HG03565 (cell line): ENCODE data around the gene ADAMTS16.

Experiments used
- ATAC-seq: cut with Tn5 transposase; IDR thresholded peaks from one replicate; pipeline ENCODE4 v1.9.1; 2021; ENCODE audit warnings: mild to moderate bottlenecking, moderate library complexity; ENCODE audit not compliant: unreplicated experiment

Gene ADAMTS16

DNA sequence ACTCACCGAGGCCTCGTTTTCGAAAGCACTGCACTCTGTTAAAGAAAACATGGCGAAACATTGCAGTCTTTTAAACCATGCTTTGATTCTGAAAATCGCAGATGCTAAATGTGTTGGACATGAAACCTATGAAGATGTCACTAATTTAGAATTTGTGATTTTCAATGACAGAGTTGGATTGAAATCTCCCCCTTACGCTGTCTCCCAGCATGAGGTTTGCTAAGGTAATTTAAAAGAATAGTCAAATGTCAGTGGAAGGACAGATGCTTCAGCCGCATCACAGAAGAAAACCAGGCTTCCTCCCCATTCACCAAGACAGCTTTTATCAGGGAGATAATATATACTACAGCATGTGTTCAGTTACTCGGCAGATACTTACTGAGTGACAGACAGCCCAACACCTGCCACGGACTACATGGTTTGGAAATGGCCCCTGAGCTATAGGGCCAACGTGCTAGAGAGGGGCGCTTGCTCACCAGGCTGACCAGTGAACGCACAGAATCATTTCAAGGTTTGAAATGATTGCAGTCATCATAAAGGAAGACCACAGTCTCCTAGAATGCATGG lies 136.9 kb downstream of the ADAMTS16 start:
- no peak for ATAC-seq

DNA sequence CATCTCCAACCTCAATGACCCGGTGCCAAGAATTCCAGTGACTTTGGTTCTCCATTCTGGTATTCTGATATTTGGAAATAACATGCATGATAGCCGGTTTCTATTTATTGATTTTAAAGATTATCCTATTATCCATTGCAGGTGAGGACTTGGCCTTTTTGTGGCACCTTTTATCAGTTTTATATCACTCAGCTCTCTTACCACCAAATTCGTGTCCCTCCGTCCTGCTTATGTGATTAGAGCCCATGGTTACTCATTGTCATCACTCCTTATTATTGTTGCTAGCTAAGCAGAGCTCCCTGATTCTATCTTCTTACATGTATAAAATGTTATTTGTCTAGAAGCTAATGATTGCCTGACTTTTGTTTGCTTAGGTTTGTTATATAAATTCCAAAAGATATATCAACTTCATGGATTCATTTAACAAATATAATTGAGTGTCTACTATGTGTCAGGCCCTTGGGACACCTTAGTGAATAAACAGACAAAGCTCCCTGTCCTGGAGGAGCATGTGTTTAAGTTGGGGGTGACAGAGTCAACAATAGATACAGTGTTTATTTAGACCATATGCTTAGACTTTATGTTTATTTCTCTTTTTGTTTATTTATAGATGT lies 138.2 kb downstream of the ADAMTS16 start:
- no peak for ATAC-seq

DNA sequence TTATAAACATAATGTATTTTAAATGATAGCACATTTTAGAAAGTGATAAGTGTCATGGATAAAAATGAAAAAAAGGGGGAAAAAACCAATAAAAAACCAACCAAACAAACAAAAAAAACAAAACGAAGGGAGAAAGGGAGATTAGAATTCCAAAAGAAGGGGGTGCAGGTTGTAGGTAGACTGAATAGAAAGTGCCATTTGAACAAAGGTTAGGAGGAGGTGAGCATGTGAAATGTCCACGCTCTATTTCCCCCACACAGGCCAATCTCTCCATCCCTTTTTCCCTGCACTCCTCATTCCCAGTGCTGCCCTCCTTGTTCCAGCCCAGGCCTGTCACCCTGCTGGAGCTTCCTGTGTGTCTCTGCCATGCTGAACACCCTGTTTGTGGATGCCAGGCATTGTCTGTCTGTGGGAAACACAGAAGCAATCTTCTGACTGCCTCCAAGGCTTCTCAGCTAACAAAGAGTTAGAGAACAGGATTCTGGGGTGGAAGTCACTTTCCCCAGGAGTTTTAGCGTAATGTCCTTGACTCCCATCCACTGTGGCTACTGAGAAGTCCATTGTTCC lies 138.8 kb downstream of the ADAMTS16 start:
- no peak for ATAC-seq

DNA sequence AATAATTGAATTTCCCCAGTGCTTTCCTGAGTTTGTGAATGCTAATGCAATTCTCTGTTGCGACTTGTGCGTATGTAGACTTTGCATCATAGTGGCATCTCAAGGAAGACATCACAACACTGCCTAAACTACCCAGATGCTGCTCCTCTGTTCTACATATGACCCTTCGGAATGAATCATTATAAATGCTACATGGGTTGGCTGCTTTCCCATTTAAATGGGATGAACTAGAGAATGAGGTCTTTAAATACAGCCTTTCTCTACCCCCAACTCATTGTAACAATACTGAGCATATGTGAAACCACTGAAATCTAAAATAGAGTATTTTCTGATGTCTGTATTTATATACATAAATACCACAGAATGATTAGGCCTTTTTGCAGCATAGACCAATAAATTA lies 145.8 kb downstream of the ADAMTS16 start:
- ATAC-seq = no peak

DNA sequence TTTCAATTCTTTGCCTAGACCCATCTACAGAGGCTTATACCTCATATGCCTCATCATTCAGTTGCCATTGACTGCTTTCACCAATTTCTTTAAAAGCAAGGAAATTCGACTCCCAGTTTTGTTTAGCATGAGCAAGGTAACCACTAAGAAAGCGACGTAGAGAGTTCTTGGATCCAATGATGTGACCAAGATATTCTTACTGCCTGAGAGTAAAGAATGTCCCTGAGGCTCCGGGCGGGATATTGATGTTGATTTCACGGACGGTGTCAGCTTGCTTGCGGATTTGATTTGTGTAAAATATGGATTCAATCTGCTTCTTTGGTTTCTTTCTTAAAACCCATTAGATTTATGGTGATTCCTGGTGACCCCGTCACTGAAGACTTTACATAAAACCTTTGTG lies 147.3 kb downstream of the ADAMTS16 start:
- ATAC-seq = no peak

DNA sequence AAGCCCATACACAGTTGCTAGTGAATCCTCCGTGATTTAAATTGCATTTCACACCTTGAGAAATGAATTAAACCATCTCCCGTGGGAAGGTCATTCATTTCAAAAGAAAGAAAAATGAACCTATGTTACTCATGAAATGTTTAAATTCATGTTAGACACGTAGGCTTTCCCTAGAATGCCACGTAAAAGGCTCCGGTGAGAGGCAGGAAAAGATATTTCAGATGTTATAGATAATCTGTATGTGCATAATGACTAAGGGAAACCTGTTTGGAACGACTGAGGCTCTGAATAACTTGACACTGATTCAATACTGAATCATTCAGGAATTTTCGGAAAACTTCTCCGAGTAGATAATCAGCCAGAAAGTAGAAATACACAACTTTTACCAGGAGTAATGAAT lies 148.1 kb downstream of the ADAMTS16 start:
- ATAC-seq = no peak

DNA sequence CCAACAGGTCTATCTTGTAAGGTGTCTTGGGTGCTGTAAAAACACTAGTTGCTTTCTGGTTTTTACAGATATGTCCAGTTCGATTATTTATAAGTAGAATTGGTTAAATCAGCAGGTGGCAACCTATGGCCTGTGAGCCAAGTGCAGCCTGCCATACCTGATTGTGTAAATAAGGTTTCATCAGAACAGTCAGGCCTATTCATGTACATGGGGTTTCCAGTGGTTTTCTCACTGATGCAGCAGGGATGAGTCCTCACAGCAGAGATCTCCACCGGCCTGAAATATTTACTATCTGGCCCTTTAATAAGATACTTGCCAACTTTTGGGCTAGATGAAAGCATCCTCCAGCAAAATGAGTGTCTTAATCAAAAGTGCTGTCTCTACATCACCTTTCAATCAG lies 149.4 kb downstream of the ADAMTS16 start:
- ATAC-seq = no peak

DNA sequence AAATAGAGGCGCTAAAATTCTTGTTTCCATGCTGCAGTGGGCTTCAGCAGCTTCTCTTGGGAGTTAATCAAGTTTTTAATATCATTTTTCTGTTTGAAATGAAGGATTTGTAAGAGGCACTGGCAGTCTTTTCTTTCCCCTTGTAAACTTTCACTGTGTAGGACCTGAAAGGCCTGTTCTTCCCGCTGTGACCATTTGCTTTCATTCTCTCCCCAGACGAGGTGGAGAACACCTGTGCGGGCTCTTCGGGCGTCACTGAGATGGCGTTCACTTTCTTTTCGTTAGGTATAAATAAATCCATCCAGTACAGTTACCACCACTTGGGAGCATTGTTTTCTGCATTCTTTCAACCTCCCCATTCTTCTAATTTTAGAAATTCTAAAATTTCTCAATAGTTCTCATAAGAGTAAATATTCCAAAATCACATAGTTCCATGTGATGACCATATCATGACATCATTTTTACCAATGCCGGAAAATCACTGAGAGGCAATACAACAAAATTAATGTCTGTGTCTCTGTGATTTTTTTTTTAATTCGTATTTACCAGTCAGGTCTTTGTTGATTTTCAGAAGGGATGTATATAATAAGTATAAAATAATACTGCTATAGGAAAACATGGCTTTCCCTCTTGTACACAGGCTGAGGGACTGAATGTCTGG lies 150.7 kb downstream of the ADAMTS16 start:
- no peak for ATAC-seq

DNA sequence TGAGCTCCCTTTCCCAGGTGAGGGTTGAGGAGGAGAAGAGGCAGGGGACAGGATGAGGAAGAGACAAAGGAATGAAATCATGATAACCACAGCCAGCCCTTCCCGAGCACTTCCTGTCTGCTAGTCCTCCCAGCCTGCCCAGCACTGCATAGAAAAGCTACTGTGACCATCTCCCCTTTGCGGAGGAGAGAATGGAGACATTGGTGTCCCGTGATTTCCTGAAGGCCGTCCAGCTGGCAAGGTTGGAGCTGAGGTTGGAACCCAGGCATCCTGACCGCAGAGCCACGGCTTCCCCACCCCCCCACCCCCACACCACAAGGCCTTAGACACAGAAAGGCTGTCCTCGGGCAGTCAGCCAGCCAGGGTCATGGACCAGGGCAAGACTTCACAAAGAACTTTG lies 151.2 kb downstream of the ADAMTS16 start:
- ATAC-seq = no peak

DNA sequence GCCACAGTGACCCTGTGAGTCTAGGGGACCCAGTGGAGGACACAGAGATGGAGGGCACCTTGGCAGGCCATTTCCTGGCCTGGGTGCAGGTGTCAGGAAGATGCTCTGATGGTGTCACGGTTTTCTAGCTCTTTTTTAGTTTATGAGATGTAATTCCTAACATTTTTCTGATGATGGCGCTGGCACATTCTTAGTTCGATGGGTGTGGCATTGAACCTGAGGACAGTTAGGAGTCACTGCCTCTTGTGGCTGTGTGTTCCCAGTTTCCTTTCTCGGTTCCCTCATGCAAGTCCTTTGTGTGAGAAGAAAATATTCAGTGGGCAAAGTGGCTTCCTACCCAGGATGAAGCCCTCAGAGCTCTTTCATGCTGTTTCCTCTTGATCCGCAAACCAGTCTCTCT lies 152.9 kb downstream of the ADAMTS16 start:
- no peak for ATAC-seq

DNA sequence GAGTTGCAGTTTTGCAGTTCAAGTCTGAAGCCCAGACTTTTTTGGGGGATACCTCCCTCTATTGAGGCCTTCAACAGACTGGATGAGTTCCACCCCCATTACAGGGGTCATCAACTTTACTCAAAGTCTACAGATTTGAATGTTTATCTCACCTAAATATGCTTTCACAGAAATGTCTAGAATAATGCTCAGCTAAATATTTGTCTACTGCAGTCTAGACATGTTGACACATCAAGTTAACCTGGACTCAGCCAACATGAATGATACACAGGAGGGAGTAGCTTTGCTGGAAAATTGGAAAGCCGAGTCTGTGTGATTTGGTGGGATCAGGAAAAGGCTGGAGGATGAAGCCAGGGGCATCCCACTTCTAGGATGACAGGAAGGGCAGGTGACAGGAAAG lies 154.3 kb downstream of the ADAMTS16 start:
- ATAC-seq = no peak

DNA sequence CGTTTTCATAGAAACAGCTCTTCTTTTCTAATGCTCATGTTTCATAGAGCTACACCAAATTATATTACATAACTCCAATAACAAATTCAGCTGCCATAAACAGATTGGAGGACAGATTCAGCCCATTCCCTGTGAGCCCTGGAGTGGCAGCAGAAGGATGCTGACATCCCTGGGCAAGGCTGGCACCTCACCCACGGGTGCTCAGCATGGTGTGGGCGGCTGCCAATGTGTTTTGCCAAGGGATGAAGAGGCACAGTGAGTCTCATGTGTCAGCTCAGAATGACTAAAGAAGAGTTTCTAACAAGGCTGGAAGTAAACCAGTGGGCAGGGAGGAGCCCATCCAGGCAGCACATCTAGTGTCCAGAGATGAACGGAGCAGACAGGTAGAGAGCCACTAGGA lies 155.2 kb downstream of the ADAMTS16 start:
- ATAC-seq = no peak

DNA sequence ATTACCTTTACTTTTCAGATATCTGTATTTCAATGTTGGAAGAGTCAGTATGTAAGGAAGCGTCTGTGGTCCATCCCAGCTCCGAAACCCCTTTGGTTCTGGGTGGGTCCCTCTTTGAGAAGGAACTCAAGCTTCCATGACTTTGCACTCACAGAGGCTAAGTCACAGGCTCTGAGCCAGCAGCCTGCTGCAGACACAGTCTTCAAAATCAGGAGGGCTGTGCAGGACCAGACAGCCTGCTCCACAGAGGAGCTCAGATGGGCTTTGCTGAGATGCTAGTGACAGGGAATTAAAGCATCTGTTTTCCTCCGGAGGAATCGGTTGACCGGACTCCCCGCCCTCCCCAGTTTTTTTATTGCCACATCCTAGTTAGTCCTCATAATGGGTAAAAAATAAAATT lies 155.9 kb downstream of the ADAMTS16 start:
- ATAC-seq = no peak

DNA sequence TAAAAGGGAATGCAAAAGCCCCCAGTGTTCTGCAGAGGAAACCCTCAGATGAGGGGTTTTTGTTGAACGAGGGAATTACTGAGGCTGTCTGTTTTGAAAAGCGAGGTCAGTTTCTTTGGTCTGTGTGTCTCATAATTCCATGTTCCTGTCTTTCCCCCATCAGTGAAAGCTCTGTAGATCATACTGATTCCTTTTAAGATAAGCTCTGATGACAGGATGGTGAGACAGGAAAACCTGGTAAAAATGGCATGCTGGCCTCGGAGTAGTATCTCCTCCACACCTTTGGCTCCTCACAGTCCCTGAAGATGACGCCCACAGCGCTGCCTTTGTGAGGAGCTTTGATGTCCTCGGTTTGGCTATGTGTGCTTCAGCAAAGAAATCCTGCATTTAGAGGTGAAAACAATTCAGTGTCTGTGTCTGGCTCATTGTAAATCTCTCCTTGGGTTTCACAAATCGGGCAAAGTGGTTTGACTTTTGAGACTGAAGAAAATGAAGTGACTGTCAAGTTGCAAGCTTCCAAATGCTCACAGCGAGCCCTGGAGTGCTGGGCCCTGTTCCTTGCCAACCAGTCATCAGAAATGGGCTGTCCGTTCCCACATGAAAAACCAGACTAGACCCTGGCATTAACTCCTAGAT lies 157.4 kb downstream of the ADAMTS16 start:
- no peak for ATAC-seq

DNA sequence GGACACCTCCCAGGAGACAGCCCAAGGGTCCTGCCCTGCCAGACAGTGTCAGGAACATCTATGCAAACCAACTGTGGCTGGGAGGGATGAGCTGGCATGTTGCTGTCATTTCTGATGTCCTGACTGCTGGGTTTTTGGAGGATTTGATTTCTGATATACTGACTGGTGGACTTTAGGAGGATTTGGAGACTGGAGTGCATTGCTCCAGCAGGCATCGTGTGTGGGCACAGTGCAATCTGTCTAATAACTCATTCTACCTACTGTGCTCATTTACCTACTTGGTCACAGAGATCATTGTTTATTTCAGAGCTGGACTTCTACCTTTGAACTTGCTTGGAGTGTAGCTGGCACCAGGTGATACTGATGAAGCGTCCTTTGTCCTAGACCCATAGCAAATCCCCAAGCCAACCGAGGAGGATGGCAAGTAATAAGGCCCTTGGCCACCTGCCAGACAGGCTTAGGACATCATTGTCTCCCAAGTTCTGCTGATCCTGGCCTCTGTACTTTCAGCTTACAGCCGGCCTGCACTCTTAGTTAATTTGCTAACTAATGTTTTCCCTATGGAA lies 158.0 kb downstream of the ADAMTS16 start:
- no peak for ATAC-seq

DNA sequence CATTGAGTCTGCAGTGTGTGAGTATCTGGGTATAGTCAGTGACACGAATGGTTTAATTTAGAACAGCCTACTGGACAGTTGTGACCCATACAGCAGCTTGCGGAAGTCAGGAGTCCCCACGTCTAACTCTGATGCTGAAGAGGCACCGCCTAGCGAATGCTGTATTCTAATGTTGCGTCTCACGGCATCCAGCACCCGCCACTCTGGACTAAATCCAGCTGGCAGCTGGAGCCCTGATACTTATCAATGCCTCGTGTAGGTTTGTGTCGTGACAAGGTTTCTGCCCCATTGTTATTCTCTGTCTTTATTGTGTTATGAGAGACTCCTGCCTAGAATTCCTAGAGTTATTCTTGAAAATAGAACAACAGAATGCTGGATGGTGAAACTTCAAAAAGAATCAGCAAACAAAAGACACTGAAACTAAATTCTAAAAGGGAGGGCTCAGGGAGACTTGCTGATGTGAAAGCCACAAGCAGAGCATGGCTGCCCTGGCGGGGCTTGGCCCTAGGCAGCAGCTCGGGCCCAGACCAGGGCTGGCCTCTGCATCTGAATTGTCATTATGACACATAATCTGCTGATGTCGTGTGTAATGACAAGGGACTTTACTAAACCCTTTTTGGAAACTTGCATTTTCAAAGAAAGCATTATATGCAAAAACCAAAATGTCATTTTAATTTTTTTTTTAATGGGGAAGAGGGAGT lies 158.9 kb downstream of the ADAMTS16 start:
- no peak for ATAC-seq

DNA sequence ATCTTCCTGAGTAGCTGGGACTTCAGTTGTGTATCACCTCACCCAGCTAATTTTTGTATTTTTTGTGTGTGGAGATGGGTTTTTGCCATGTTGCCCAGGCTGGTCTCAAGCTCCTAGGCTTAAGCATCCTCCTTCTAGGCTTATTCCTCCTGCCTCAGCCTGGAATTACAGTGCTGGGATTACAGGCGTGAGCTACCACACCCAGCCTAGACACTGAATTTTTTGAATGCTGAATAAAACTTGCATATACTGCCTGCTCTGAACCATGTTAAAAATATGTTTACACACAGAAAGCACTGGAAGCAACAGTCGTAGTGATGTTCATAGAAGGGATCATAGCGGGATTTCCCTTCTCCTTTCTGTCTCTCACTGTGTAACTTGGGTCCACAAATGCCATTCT lies 161.0 kb downstream of the ADAMTS16 start:
- no peak for ATAC-seq

DNA sequence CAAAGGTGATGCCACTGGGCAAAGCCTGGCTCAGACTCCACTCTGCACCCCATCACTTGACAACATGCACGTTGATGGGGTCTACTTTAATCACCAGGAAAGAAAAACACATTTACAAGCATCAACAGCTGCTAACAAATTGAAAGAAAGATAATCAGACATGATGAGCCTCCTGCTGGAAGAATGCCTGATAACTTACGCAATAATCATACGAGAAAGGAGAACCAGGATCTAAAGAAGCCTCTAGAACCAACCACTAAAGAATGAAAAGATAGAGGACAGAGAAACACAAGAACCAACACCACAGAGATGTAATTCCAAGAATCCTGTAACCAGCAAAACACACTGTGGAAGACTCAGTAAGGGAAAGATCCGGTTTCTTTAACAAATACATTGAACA lies 162.1 kb downstream of the ADAMTS16 start:
- no peak for ATAC-seq

DNA sequence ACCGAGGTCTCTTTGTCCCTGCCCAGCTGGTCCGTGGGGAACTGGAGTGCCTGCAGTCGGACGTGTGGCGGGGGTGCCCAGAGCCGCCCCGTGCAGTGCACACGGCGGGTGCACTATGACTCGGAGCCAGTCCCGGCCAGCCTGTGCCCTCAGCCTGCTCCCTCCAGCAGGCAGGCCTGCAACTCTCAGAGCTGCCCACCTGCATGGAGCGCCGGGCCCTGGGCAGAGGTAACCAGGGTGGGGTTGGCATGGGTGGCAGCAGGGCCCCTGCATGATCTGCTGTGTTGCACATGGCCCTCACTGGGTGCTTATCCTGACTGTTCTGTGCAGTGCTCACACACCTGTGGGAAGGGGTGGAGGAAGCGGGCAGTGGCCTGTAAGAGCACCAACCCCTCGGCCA lies 163.1 kb downstream of the ADAMTS16 start:
- ATAC-seq = no peak

DNA sequence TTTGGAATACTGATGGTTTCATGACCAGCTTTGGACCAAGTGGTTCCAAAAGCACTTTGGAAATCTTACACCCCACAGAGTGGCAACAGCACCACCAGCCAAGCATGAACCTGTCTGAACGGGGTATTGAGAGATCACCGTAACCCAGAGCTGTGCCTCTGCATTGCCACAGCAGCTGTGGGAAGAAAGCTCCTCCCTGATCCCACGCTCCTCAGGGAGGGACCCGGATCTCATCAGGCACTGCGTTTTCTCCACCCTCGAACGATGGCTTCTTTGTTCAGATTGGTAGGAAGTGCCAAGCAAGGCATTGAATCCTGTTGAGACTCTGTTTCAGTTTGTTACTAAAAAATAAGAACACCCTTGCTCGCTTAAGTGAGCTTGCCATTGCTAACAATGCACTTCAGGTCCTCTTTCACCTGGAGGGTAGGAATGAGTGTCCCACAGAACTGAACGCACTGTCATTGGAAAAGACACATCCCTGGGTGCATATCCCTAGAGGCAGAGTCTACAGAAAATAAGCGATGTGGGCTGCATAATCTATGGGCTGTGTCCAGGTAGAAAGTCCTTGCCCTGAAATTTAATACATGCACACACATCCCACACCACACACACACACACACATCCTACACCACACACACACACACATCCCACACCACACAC lies 164.4 kb downstream of the ADAMTS16 start:
- ATAC-seq = no peak
